ENCODE measurements around the gene STXBP6.

GRCh38 chr14:25007832-25008231 lies 42.1 kb downstream of the STXBP6 start:
- TF ChIP-seq ZBTB8A (CRISPR knock-in tag; IDR thresholded peaks at IDR 0.05; ENCODE audit: borderline replicate concordance, low read depth) (no peak), TARDBP (CRISPR knock-in tag; IDR thresholded peaks at IDR 0.05) (no peak), RXRB (CRISPR knock-in tag; IDR thresholded peaks at IDR 0.05; ENCODE audit: borderline replicate concordance) (no peak), MAZ (IDR thresholded peaks at IDR 0.05; ENCODE audit: borderline replicate concordance, low read depth, low read length) (no peak), MAZ (CRISPR knock-in tag; IDR thresholded peaks at IDR 0.05; ENCODE audit: low read depth) (no peak), POLR2A (IDR thresholded peaks at IDR 0.05; ENCODE audit: insufficient read depth in 1 of 2, low read depth in 2 of 2, low read length in 2 of 2) (no peak), HNRNPK (IDR thresholded peaks at IDR 0.05; ENCODE audit: low read depth, low read length, poor library complexity, severe bottlenecking) (no peak)
- TF ChIP-seq, protein P1, sequence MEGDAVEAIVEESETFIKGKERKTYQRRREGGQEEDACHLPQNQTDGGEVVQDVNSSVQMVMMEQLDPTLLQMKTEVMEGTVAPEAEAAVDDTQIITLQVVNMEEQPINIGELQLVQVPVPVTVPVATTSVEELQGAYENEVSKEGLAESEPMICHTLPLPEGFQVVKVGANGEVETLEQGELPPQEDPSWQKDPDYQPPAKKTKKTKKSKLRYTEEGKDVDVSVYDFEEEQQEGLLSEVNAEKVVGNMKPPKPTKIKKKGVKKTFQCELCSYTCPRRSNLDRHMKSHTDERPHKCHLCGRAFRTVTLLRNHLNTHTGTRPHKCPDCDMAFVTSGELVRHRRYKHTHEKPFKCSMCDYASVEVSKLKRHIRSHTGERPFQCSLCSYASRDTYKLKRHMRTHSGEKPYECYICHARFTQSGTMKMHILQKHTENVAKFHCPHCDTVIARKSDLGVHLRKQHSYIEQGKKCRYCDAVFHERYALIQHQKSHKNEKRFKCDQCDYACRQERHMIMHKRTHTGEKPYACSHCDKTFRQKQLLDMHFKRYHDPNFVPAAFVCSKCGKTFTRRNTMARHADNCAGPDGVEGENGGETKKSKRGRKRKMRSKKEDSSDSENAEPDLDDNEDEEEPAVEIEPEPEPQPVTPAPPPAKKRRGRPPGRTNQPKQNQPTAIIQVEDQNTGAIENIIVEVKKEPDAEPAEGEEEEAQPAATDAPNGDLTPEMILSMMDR (CRISPR knock-in tag; IDR thresholded peaks at IDR 0.05), result no peak

Measured in HepG2 (cell line).